Thyroid gland (tissue), 4 donors: ENCODE data around the gene PCBP3.

Experiments used
- CTCF ChIP-seq, 6 experiments: fragments of 200-600 bp in 3 of 6; fragments of 450-650 bp in 3 of 6; sonication (generic) in 3 of 6; IDR thresholded peaks; one replicate each; pipeline ENCODE4 v1.5.1; 2016 to 2019; ENCODE audit warnings: antibody characterized with exemption in 6 of 6, mild to moderate bottlenecking in 2 of 6, inconsistent platforms in 1 of 6, moderate library complexity in 1 of 6
- POLR2A ChIP-seq, 2 donors: fragments of 450-650 bp; IDR thresholded peaks; one replicate each; pipeline ENCODE4 v1.6.1; 2017; ENCODE audit warnings: antibody characterized with exemption in 2 of 2, mild to moderate bottlenecking in 2 of 2, moderate library complexity in 1 of 2

- no peak for TF ChIP-seq CTCF (IDR thresholded peaks at IDR 0.05)
- no peak for TF ChIP-seq POLR2A (IDR thresholded peaks at IDR 0.05)
Measured at GRCh38 chr21:45740491-45741357, 97.2 kb downstream of the PCBP3 start.
